A673 (cell line): Measurements from ENCODE around the gene HMGB2.
A peak's percentile ranks its signal among the peaks of the same experiment; 100 is the strongest.

Experiments
- CTCF ChIP-seq: fragments of 300-800, 200-600 bp; sonication (generic); conservative IDR thresholded peaks from 2 replicates; pipeline ENCODE4 v1.5.1; 2017; ENCODE audit warnings: low read depth, mild to moderate bottlenecking, antibody characterized with exemption, low read length, moderate library complexity, mixed read lengths
- EZH2 ChIP-seq: fragments of 200-600 bp; sonication (generic); IDR thresholded peaks from 2 replicates; pipeline ENCODE4 v1.6.1; 2017; ENCODE audit warnings: borderline replicate concordance, low read depth, mild to moderate bottlenecking, mixed read lengths, antibody characterized with exemption, low read length; ENCODE audit not compliant: poor library complexity, severe bottlenecking

- TF ChIP-seq CTCF (peak; percentile 92), EZH2 (no peak)
Measured at GRCh38 chr4:173301518-173302201, 32.5 kb downstream of the HMGB2 start.
